PC-3 (cell line): ENCODE results near the gene ADRA2B.

Source experiments
- CTCF ChIP-seq: fragments of 300-600 bp; sonication (generic); conservative IDR thresholded peaks from 2 replicates; pipeline ENCODE4 v1.5.1; 2017; ENCODE audit warnings: antibody characterized with exemption, low read depth, mild to moderate bottlenecking, low read length
- EZH2 ChIP-seq: fragments of 300-600 bp; sonication (generic); IDR thresholded peaks from one replicate; pipeline ENCODE4 v1.6.1; 2017; ENCODE audit warnings: antibody characterized with exemption, mild to moderate bottlenecking, low read length; ENCODE audit not compliant: unreplicated experiment
- EZH2phosphoT487 ChIP-seq: fragments of 300-600 bp; sonication (generic); IDR thresholded peaks from 2 replicates; pipeline ENCODE4 v1.6.1; 2018; ENCODE audit warnings: mild to moderate bottlenecking, antibody characterized with exemption, low read length, borderline replicate concordance

- TF ChIP-seq CTCF: no peak
- TF ChIP-seq EZH2: no peak
- TF ChIP-seq EZH2phosphoT487: no peak
Observed at GRCh38 chr2:96095116-96095636, 21.2 kb downstream of the ADRA2B start.
